Neural cell (in vitro differentiated cells): ENCODE data around the gene POGLUT2.

Experiments used
- RAD21 ChIP-seq: fragments of 450-650 bp; conservative IDR thresholded peaks from 2 replicates; pipeline ENCODE4 v1.6.1; 2014; ENCODE audit warnings: antibody characterized with exemption, mild to moderate bottlenecking, moderate library complexity
- SMC3 ChIP-seq: fragments of 450-650 bp; conservative IDR thresholded peaks from 2 replicates; pipeline ENCODE4 v1.6.1; 2014; ENCODE audit warnings: antibody characterized with exemption, mild to moderate bottlenecking, moderate library complexity; ENCODE audit not compliant: poor library complexity
- TF ChIP-seq, protein P1 (sequence below): fragments of 450-650 bp; IDR thresholded peaks from 2 replicates; pipeline ENCODE4 v1.5.1; 2014; ENCODE audit warnings: antibody characterized with exemption, mild to moderate bottlenecking, moderate library complexity; ENCODE audit not compliant: poor library complexity, severe bottlenecking

DNA sequence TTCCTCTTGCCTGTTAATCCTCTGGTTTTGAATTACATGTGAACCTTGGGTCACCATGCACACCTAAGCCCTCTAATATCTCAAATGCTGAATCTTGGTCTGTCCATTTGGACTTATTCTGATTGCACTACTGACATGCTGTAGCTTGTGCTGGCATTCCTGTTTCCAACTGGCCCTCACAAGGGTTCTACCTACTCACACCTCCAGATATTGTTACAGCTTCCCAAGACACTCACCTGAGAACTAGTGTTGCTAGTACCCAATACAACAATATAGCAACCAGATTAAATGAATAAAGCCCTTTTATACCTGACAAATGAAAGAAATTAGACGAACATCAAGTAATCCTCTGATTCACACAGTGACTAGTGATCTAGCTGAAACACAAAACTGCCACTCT is 41.8 kb downstream of the POGLUT2 start:
- TF ChIP-seq SMC3, result no peak
- TF ChIP-seq, protein P1, sequence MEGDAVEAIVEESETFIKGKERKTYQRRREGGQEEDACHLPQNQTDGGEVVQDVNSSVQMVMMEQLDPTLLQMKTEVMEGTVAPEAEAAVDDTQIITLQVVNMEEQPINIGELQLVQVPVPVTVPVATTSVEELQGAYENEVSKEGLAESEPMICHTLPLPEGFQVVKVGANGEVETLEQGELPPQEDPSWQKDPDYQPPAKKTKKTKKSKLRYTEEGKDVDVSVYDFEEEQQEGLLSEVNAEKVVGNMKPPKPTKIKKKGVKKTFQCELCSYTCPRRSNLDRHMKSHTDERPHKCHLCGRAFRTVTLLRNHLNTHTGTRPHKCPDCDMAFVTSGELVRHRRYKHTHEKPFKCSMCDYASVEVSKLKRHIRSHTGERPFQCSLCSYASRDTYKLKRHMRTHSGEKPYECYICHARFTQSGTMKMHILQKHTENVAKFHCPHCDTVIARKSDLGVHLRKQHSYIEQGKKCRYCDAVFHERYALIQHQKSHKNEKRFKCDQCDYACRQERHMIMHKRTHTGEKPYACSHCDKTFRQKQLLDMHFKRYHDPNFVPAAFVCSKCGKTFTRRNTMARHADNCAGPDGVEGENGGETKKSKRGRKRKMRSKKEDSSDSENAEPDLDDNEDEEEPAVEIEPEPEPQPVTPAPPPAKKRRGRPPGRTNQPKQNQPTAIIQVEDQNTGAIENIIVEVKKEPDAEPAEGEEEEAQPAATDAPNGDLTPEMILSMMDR, result no peak
- TF ChIP-seq RAD21, result no peak
